Forelimb muscle (tissue), 1 donor: ENCODE results near the gene SNAP47. TPM values are rescaled to one million over a fixed set of nuclear protein-coding genes. Genes with fewer than 3 reads are reported as not detected.

ENCODE experiments used
- DNase-seq: peaks from one replicate; pipeline ENCODE4 v3.0.0-alpha.2; 2013; ENCODE audit warnings: low read depth
- polyA plus RNA-seq: library from polyadenylated mRNA; unstranded; fragments of 120-200 nt; gene quantifications from one replicate; pipeline ENCODE4 v1.2.1, GENCODE V29; 2013; ENCODE audit not compliant: insufficient read length

SNAP47 gene
- polyA plus RNA-seq, 1 donor = 32.2 TPM

DNA sequence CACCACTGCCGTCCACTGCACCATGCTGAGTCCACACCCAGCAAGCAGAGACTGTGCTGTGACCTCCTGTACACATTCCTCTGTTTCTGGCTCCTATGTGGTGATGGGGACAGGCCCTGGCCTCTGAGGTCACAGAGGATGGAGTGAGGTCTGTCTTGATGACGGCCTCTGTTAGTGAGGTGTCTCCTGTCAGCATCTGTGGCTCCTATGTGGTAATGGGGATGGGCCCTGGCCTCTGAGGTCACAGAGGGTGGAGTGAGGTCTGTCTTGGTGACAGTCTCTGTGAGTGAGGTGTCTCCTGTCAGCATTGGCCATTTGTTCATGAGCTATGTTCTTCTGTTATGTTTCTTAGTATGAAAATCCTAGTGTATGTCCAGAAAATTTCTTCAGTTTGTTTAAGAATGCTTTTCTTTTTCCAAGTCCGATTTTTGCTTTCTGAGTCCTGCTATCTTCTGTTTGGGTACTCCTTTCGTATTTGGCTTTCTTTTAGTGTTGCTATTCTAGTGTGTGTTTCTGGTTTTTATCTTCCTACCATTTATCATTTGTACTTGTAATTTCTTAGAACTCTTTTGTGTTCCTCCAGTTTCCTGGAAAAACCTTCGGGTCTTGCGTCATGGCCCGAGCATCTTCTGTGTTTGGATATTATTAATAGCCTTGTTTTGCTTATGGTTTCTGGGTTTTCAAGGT lies 13.4 kb downstream of the SNAP47 start:
- DNase-seq = no peak

DNA sequence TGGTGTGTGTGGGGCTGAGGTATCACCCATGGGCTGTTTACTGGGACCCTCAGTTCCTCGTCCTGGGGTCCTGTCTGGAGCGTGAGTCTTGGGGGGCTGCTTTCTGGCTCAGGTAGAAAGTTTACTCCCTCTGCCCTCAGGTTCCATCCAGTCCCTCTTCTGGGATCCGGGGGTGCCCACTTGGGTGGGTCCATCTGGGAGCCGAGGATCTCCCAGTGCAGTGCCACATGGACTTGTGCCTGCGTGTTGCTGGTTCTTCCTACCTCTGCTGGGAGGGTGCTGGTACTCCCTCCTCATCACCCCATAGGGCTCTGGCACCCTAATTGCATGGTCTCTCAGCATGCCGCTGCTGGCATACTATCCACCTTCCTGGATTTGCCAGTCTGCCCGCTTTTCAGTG lies 14.0 kb downstream of the SNAP47 start:
- no peak for DNase-seq

DNA sequence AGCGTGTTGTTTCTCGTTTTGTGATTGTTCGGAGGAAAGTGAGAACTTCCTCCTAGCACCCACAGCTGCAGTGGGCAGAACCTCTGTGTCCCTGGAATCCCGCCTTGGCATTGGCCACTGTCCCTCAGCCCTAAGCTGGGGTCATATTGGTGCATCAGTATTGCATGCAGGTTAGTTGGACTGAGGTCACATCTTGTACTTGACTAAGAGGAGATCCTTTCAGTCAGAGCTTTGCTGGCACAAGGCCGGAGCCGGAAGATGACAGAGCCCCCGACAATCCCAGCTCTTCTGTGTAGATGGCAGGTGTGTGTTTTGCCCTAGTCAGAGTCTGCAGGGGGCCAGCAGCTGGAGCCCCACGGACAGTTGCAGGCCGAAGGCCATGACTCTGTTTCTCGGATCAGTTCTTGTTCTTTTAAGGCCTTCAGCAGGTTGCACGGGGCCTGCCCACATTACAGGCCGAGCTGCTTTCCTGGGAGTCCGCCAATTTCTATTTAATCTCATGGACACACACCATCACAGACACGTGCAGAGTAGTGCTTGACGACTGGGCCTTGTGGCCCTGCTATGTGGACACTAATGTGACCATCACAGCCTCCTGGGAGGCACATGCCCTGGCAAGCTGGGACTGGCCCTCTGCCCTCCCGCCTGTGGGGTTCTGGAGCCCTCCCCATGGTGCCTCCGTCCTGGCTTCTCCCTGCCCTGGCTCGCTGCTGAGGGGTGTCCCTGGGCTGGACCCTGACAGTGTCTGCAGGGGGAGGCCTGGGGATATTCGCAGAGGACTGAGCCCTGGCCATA lies 14.9 kb downstream of the SNAP47 start:
- no peak for DNase-seq

GRCh38 chr1:227753999-227754711 lies 18.9 kb downstream of the SNAP47 start:
- no peak for DNase-seq

GRCh38 chr1:227754958-227755357 lies 19.7 kb downstream of the SNAP47 start:
- DNase-seq = no peak

- DNase-seq = no peak
Measured at GRCh38 chr1:227756172-227756959, 21.1 kb downstream of the SNAP47 start.

DNA sequence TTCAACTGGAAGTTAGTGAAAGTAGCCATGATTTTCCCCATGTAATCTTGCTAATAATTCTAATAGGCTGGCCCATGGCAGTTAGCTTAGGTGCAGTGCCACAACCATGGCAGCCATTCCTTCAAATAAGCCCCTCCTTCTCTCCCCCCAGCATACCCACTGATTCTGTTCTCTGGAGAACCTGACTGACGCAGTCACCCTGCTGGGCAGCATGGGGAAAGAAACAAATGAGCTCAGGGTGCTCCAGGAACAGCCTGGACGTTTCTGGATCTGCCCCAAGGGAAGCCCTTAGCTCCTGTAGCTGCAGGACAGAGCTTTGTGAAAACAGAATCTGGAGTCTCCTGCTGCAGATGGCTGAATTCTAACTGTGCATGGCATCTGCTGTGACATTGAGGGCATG lies 22.5 kb downstream of the SNAP47 start:
- no peak for DNase-seq

- DNase-seq = no peak
Measured at GRCh38 chr1:227758366-227758765, 23.1 kb downstream of the SNAP47 start.

- DNase-seq = peak; percentile 70
Measured at GRCh38 chr1:227759341-227760300, 24.4 kb downstream of the SNAP47 start.

- no peak for DNase-seq
Measured at GRCh38 chr1:227760377-227760776, 25.1 kb downstream of the SNAP47 start.

DNA sequence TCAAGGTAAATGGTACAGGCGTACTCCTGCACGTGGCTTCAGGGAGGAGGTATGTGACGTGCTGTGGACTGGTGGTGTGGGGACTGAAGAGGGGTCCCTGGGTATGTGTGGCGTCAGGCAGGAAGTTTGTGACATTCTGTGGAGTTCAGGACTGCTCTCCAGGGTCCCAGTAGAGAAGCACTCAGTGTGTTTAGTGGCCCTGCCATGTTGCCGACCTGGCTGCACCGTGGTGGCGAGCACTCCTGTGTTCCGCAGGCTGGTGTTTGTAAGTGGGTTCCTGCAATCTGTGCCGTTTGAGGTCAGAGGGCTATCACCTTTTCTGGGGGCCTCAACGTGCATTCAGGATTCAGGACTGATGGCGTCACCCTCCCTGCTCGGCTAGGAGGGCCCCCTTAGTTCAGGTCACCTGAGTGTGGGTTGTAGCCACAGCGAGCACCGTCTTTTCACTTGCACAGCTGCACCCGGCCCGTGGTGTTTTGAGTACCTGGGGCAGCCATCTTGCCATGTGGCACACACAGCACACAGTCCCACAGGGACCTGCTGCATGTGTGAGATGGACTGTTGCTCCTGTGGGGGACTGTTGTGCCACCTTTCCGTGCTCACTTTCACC lies 26.5 kb downstream of the SNAP47 start:
- DNase-seq = no peak

DNA sequence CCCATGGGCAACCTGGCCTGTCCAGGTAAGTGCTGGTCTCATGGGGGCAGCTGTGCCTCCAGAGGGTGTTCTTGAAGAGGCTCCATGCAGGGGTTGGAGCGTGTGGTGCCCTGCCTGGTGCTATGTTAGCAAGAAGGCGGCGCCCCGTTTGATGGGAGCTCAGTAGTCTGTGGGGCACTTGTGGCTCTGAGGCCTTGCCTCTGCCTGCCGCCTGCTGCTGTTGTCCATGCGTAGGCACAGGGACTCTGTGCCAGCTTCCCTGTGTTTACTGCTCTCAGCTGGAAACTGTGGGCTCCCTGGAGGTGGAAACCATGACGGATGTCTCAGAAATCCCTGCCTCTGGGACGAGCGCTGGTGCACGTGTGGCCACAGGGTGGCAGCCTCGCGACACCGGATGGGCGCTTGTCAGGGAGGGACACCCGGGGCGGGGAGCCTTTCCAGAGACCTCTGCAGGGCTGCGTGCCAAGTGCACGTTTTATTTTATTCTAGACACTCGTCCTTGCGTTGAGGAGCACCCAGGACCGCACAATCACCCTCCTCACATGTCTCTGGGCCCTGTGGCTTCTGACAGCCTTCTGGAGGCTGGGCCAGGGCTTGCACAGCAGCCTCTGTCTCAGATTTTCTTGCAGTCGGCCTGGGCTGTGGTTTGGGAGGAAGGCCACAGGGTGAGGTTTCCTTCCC lies 27.1 kb downstream of the SNAP47 start:
- no peak for DNase-seq

DNA sequence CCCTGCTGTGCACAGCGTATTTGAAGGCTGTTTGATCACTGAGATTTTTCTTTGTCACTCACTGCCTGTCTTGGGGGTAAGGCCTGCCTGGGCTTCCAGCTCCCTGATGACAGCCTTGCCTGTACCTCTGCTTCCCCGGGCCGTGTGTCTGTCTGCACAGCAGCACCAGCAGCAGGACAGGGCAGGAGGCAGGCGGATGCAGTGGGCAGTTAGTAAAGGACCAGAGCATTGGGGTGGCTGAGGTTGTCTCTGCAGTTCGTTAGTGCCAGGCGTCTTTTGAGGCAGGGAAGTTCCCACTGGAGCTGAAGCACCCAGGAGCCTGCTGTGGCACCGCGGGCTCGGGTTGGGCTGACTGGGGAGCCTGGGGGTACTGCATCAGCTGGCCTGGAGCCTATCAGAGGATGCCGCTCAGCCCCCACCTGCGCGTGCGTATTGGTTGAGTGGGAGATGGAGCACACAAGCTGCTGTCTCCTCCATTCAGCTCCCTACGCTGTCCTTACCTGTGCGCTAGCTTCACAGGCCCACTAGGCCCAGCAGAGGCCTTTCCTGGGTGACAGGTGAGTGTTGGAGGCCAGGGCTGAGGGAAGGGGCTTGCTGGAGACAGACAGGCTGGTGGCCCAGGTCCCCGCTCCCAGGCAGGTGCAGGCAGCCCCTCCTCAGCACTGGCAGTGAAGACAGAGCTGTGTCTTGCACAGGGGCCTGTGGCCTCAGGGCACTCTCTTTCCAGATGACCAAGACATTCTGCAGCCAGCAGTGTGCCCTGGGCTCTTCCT lies 28.2 kb downstream of the SNAP47 start:
- no peak for DNase-seq

GRCh38 chr1:227764019-227764391 lies 28.8 kb downstream of the SNAP47 start:
- no peak for DNase-seq

- no peak for DNase-seq
Measured at GRCh38 chr1:227765261-227766014, 30.2 kb downstream of the SNAP47 start.

GRCh38 chr1:227766015-227766634 lies 30.9 kb downstream of the SNAP47 start:
- no peak for DNase-seq

DNA sequence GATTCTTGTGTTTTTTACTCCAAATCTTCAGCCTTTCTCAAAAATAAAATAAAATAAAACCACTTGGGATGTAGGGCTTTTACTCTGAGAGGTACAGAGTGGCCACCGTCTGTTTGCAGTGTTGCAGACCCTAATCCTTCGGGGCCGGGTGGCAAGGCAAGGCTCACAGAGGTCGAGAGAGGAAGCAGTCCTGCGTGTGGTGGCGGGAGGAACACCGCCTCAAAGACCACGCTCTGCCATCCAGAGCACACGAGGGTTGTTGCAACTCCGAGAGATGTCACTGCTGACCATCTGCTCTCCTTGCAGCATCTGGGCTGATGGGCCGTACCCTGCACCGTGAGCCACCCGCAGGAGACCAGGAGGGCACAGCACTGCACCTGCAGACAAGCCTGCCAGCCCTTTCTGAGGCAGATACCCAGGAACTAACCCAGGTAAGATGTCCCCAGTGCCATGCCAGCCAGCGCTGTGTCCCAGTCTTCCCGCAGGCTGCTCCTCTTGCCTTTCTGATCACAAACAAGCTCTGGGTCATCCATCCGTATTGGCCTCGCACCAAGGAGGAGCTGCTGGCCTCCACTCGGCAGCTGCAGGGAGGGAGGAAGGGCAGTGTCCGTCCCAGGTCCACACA lies 31.5 kb downstream of the SNAP47 start:
- no peak for DNase-seq
